Measurements from ENCODE around the gene MBP. TPM values are rescaled to one million over a fixed set of nuclear protein-coding genes. Genes with fewer than 3 reads are reported as not detected.
A peak's percentile ranks its signal among the peaks of the same experiment; 100 is the strongest.

The MBP gene
- total and polyA plus RNA-seq, 2 of the 4 experiments (the other 2 are of a cell fraction), result 0.72 to 0.90 TPM

DNA sequence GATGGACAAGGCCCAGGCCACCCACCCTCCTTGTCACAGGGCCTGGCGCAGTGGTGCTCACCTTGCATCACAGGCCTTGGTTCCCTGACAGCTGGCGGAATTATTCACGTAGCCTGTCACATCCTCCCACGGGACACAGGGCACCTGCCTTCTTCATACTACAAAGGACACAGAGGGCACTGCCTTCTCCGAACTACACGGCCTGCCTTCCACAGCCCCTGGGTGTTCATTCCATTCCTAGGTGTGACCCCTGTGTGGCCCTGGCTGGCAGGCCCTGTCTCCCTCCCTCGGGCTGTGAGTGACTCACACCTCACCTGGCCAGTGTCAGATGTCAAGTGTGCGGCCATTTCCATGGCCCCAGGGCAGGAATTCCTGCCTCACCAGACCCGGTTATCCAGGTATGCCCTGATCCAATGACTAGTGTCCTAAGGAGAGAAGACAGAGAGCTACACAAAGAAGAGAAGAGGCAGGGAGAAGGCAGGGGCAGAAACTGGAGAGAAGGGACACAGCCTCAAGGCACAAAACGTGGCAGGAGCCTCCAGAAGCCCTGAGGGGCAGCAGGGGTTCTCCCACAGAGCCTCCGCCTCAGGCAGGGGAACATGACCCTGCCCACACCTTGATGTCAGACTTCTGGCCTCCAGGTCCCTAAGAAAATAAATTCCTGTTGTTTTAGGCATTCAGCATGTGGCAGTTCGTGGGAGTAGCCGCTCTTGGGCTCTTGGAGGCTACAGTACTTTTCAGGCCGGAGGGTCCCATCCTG is 43.4 kb downstream of the MBP start:
- TF ChIP-seq RCOR1 (IDR thresholded peaks at IDR 0.05; ENCODE audit: insufficient replicate concordance, low read length), result no peak
- dilution Hi-C loops (cut with HindIII; ENCODE audit: low sequenced_read_pairs, unreplicated experiment) (no loop called here), intact Hi-C loops (cut with micrococcal nuclease) (no loop called here), in situ Hi-C loops (cut with MboI; ENCODE audit: low sequenced_read_pairs) (no loop called here)
- Histone ChIP-seq H2BK20ac (ENCODE audit: low read depth, low read length) (no peak overlapping the region), H3K79me1 (ENCODE audit: low read depth in 1 of 2, low read length in 2 of 2) (no peaks in the 10 kb centered on the region), H2BK15ac (ENCODE audit: low read depth, low read length) (no peak overlapping the region; the same call in 2 of the 3 replicates), H2AK9ac (replicated peaks; ENCODE audit: low read depth, low read length, poor library complexity) (no peak overlapping the region), H3K4me3 (ENCODE audit: insufficient read depth, low read depth, low read length) (no peak overlapping the region), H2BK120ac (ENCODE audit: low read depth, low read length) (no peak overlapping the region), H3K4me2 (ENCODE audit: low read depth, low read length) (no peak overlapping the region), H4K8ac (ENCODE audit: low read depth in 2 of 2, low read length in 2 of 2) (0 out of 4 replicates have a peak overlapping the region, but pooled peaks of 1 of the 2 experiments have one; percentile 20), H3K9me1 (ENCODE audit: insufficient read depth, low read length) (peaks cover 3% of the 10 kb centered on the region), H4K91ac (ENCODE audit: insufficient read depth, low read depth, low read length) (peak overlapping the region; percentile 23; the same call in 1 of the 2 replicates), H3K36me3 (ENCODE audit: control insufficient read depth, insufficient read depth, low read length) (no peaks in the 10 kb centered on the region), H4K5ac (ENCODE audit: low read depth, low read length) (0 out of 2 replicates have a peak overlapping the region, but pooled peaks have one; percentile 23), H3K9ac (ENCODE audit: low read depth, low read length) (no peak overlapping the region), H3K56ac (ENCODE audit: extremely low read depth, insufficient read depth, low read length) (no peak overlapping the region), H3K9me3 (ENCODE audit: control insufficient read depth, insufficient read depth, low read length) (no peaks in the 10 kb centered on the region), H2AK5ac (ENCODE audit: low read depth, low read length) (no peak overlapping the region; the same call in 1 of the 2 replicates), H2BK5ac (ENCODE audit: low read depth, low read length, poor library complexity, severe bottlenecking) (no peak overlapping the region), H3K27ac (ENCODE audit: insufficient read depth, low read length) (no peak overlapping the region), H3K18ac (ENCODE audit: low read depth, low read length) (no peak overlapping the region), H4K20me1 (ENCODE audit: insufficient read depth, low read length) (no peaks in the 10 kb centered on the region), H3K14ac (replicated peaks; ENCODE audit: low read depth, low read length) (peak overlapping the region; percentile 26; the same call in 1 of the 2 replicates), H3K4ac (ENCODE audit: low read depth, low read length) (0 out of 2 replicates have a peak overlapping the region, but pooled peaks have one; percentile 6), H3K23ac (ENCODE audit: low read depth, low read length) (no peak overlapping the region), H2AFZ (replicated peaks; ENCODE audit: low read length, poor library complexity) (peak overlapping the region; percentile 48), H3K27me3 (ENCODE audit: control insufficient read depth, insufficient read depth, low read length) (no peaks in the 10 kb centered on the region), H3K4me1 (ENCODE audit: control insufficient read depth, insufficient read depth, low read length) (peaks cover 8% of the 10 kb centered on the region; the same call in 1 of the 2 replicates)
- POLR2A ChIA-PET (ENCODE audit: unreplicated experiment), result no interaction called here
- no TSS peak for BruUV-seq (replicated peaks)
- CTCF ChIA-PET, result no interaction called here
- WGBS, 2 experiments (ENCODE audit: extremely low coverage in 2 of 2, insufficient read length in 1 of 2), result 93% methylated on average over 6 of the region's 14 CpGs; no CpG with 5 or more reads in 1 of the 2 experiments
- no peak for ATAC-seq (ENCODE audit: low read depth)
- DNase-seq, result no peak

All from IMR-90 (cell line).